ENCODE measurements around the gene OR14J1. TPM values are rescaled to one million over a fixed set of nuclear protein-coding genes. Genes with fewer than 3 reads are reported as not detected.

The OR14J1 gene
- total RNA-seq, 2 experiments from 2014 or later, result not detected

DNA sequence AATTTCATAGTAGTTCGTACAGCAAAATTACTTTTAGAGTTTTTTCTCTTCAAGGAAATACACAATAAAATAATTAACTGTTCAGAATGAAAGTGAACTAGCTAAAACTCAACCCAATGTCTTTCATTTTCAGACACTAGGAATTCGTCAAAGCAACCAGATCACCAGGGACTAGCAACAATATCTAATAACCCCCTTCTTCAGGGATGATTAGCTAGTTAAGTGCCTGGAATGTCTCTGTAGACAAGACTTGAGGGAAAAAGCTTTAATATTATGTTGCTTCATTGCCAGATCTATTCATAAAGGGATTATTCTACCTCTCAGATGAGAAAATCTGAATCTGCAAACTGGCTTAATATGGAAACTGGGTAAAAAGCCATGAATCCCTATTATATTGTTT, 41.8 kb upstream of the OR14J1 start:
- no peaks in the 10 kb centered on the region for H3K36me3 Mint-ChIP-seq (ENCODE audit: low read depth)
- peaks cover 5% of the 10 kb centered on the region for H3K9me3 Mint-ChIP-seq
- DNase-seq, result no peak
- no peaks in the 10 kb centered on the region for H3K4me1 Mint-ChIP-seq (ENCODE audit: low read depth)
- Histone ChIP-seq H3K9me3 (ENCODE audit: control insufficient read depth in 1 of 2, insufficient read depth in 1 of 2, low read length in 2 of 2) (peaks cover 0 to 8% of the 10 kb centered on the region in 2 experiments), H3K4me3 (ENCODE audit: low read length) (no peak overlapping the region), H3K27ac (ENCODE audit: low read depth in 1 of 2, low read length in 2 of 2) (no peak overlapping the region), H3K36me3 (ENCODE audit: insufficient read depth, low read length) (no peaks in the 10 kb centered on the region), H3K4me1 (ENCODE audit: insufficient read depth, low read length) (no peaks in the 10 kb centered on the region), H3K27me3 (ENCODE audit: control insufficient read depth in 1 of 2, insufficient read depth in 2 of 2, low read length in 2 of 2) (peaks cover 2 to 3% of the 10 kb centered on the region in 2 experiments)
- ChIA-PET CTCF (no interaction called here), POLR2A (no interaction called here)
- intact Hi-C loops (cut with DNase I, micrococcal nuclease), result no loop called here
- peaks cover 14% of the 10 kb centered on the region for H3K27me3 Mint-ChIP-seq
- TF ChIP-seq, protein P1, sequence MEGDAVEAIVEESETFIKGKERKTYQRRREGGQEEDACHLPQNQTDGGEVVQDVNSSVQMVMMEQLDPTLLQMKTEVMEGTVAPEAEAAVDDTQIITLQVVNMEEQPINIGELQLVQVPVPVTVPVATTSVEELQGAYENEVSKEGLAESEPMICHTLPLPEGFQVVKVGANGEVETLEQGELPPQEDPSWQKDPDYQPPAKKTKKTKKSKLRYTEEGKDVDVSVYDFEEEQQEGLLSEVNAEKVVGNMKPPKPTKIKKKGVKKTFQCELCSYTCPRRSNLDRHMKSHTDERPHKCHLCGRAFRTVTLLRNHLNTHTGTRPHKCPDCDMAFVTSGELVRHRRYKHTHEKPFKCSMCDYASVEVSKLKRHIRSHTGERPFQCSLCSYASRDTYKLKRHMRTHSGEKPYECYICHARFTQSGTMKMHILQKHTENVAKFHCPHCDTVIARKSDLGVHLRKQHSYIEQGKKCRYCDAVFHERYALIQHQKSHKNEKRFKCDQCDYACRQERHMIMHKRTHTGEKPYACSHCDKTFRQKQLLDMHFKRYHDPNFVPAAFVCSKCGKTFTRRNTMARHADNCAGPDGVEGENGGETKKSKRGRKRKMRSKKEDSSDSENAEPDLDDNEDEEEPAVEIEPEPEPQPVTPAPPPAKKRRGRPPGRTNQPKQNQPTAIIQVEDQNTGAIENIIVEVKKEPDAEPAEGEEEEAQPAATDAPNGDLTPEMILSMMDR (IDR thresholded peaks at IDR 0.05), result no peak
- ATAC-seq (ENCODE audit: poor library complexity), result no peak
- no peak overlapping the region for H3K4me3 Mint-ChIP-seq
- H3K27ac Mint-ChIP-seq, result no peak overlapping the region

DNA sequence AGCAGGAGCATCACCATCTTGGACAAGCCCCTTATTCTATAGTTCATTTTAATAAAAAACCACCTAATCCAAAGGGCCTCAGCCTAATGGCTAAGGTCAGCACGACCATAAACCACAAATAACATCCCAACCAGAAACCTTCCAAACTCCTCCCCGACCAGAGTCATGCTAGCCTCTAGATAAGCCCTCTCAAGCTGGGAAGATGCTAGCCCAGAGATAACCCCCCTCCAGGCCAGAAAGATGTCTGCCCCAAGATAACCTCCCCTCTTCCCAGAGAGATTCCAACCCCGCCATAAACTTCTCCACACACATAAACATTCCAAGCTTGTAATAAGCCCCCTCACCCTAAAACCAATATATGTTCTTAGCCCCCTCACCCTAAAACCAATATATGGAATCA, 38.5 kb upstream of the OR14J1 start:
- CTCF ChIA-PET, result no interaction called here
- Mint-ChIP-seq H3K9me3 (no peaks in the 10 kb centered on the region), H3K4me3 (no peak overlapping the region), H3K27me3 (peaks cover 31% of the 10 kb centered on the region), H3K36me3 (ENCODE audit: low read depth) (no peaks in the 10 kb centered on the region), H3K4me1 (ENCODE audit: low read depth) (no peaks in the 10 kb centered on the region), H3K27ac (no peak overlapping the region)
- ATAC-seq (ENCODE audit: poor library complexity) (no peak), DNase-seq (no peak)
- Histone ChIP-seq H3K9me3 (ENCODE audit: control insufficient read depth in 1 of 2, insufficient read depth in 1 of 2, low read length in 2 of 2) (peaks cover 0 to 4% of the 10 kb centered on the region in 2 experiments), H3K27ac (ENCODE audit: low read depth in 1 of 2, low read length in 2 of 2) (no peak overlapping the region), H3K27me3 (ENCODE audit: control insufficient read depth in 1 of 2, insufficient read depth in 2 of 2, low read length in 2 of 2) (peaks cover 6 to 12% of the 10 kb centered on the region in 2 experiments), H3K4me1 (ENCODE audit: insufficient read depth, low read length) (no peaks in the 10 kb centered on the region), H3K4me3 (ENCODE audit: low read length) (no peak overlapping the region), H3K36me3 (ENCODE audit: insufficient read depth, low read length) (no peaks in the 10 kb centered on the region)
- TF ChIP-seq, protein P1 (IDR thresholded peaks at IDR 0.05), result no peak
- POLR2A ChIA-PET, result no interaction called here
- intact Hi-C loops (cut with DNase I, micrococcal nuclease), result no loop called here

DNA sequence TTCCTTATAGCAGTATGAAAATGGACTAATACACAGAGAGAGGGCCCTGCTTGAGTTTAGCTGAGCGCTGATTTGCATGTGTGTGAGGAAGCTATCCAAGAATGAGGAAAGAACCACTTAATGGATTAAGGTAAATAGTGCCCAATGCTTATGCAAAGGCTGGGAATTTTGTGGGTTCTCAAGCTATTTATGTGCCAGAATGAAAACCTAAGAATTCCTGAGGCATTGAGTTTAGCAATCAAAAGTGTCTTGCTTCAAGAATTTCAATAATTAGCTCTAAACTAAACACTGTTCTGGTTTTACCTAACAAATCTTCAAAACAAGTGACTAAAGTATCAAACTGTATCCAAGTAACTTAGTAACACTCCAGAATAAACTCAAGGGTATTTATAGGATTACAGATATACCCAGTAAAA, 7.0 kb upstream of the OR14J1 start:
- Mint-ChIP-seq H3K9me3 (no peaks in the 10 kb centered on the region), H3K4me1 (ENCODE audit: low read depth) (no peaks in the 10 kb centered on the region), H3K36me3 (ENCODE audit: low read depth) (no peaks in the 10 kb centered on the region), H3K27me3 (peaks cover 42% of the 10 kb centered on the region), H3K27ac (no peak overlapping the region), H3K4me3 (no peak overlapping the region)
- ChIA-PET POLR2A (no interaction called here), CTCF (no interaction called here)
- TF ChIP-seq, protein P1 (IDR thresholded peaks at IDR 0.05), result no peak
- Histone ChIP-seq H3K4me1 (ENCODE audit: insufficient read depth, low read length) (no peaks in the 10 kb centered on the region), H3K27ac (ENCODE audit: low read depth in 1 of 2, low read length in 2 of 2) (no peak overlapping the region), H3K36me3 (ENCODE audit: insufficient read depth, low read length) (no peaks in the 10 kb centered on the region), H3K9me3 (ENCODE audit: control insufficient read depth in 1 of 2, insufficient read depth in 1 of 2, low read length in 2 of 2) (peaks cover 0 to 8% of the 10 kb centered on the region in 2 experiments), H3K4me3 (ENCODE audit: low read length) (no peak overlapping the region), H3K27me3 (ENCODE audit: control insufficient read depth in 1 of 2, insufficient read depth in 2 of 2, low read length in 2 of 2) (no peaks in the 10 kb centered on the region)
- DNase-seq (no peak), ATAC-seq (ENCODE audit: poor library complexity) (no peak)
- intact Hi-C loops (cut with DNase I, micrococcal nuclease), result no loop called here

Measured in CD4-positive, alpha-beta T cell (primary cell).